ENCODE measurements around the gene CAMK2A.

The CAMK2A gene

GRCh38 chr5:150322202-150322601, 32.6 kb upstream of the CAMK2A start:
- no peak for DNase-seq (ENCODE audit: low read depth in 1 of 2, low spot score in 1 of 2)
- no peak overlapping the region for H3K4me3 ChIP-seq (replicated peaks; ENCODE audit: insufficient read depth, low read length)
- TF ChIP-seq, protein P1, sequence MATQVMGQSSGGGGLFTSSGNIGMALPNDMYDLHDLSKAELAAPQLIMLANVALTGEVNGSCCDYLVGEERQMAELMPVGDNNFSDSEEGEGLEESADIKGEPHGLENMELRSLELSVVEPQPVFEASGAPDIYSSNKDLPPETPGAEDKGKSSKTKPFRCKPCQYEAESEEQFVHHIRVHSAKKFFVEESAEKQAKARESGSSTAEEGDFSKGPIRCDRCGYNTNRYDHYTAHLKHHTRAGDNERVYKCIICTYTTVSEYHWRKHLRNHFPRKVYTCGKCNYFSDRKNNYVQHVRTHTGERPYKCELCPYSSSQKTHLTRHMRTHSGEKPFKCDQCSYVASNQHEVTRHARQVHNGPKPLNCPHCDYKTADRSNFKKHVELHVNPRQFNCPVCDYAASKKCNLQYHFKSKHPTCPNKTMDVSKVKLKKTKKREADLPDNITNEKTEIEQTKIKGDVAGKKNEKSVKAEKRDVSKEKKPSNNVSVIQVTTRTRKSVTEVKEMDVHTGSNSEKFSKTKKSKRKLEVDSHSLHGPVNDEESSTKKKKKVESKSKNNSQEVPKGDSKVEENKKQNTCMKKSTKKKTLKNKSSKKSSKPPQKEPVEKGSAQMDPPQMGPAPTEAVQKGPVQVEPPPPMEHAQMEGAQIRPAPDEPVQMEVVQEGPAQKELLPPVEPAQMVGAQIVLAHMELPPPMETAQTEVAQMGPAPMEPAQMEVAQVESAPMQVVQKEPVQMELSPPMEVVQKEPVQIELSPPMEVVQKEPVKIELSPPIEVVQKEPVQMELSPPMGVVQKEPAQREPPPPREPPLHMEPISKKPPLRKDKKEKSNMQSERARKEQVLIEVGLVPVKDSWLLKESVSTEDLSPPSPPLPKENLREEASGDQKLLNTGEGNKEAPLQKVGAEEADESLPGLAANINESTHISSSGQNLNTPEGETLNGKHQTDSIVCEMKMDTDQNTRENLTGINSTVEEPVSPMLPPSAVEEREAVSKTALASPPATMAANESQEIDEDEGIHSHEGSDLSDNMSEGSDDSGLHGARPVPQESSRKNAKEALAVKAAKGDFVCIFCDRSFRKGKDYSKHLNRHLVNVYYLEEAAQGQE (IDR thresholded peaks at IDR 0.05; ENCODE audit: insufficient replicate concordance, low read depth) = no peak
- TF ChIP-seq SPI1 (IDR thresholded peaks at IDR 0.05; ENCODE audit: borderline replicate concordance, low read depth) = no peak
- no peak for TF ChIP-seq POLR2AphosphoS5 (IDR thresholded peaks at IDR 0.05; ENCODE audit: low read depth)
- no peak for TF ChIP-seq GABPA (IDR thresholded peaks at IDR 0.05; ENCODE audit: low read depth)
- TF ChIP-seq CTCF (IDR thresholded peaks at IDR 0.05; ENCODE audit: insufficient read depth, low read length) = no peak
- H3K27me3 ChIP-seq (ENCODE audit: insufficient read depth, poor library complexity, severe bottlenecking) = no peaks in the 10 kb centered on the region
- H3K27ac ChIP-seq (replicated peaks) = no peak overlapping the region

- no peak for DNase-seq (ENCODE audit: low read depth in 1 of 2, low spot score in 1 of 2)
- H3K27ac ChIP-seq (replicated peaks) = no peak overlapping the region
- TF ChIP-seq SPI1 (IDR thresholded peaks at IDR 0.05; ENCODE audit: borderline replicate concordance, low read depth) = no peak
- TF ChIP-seq POLR2AphosphoS5 (IDR thresholded peaks at IDR 0.05; ENCODE audit: low read depth) = no peak
- TF ChIP-seq CTCF (IDR thresholded peaks at IDR 0.05; ENCODE audit: insufficient read depth, low read length) = no peak
- TF ChIP-seq, protein P1 (IDR thresholded peaks at IDR 0.05; ENCODE audit: insufficient replicate concordance, low read depth) = no peak
- TF ChIP-seq GABPA (IDR thresholded peaks at IDR 0.05; ENCODE audit: low read depth) = no peak
- H3K4me3 ChIP-seq (replicated peaks; ENCODE audit: insufficient read depth, low read length) = no peak overlapping the region
- no peaks in the 10 kb centered on the region for H3K27me3 ChIP-seq (ENCODE audit: insufficient read depth, poor library complexity, severe bottlenecking)
Measured at GRCh38 chr5:150321784-150322183, 32.2 kb upstream of the CAMK2A start.

GRCh38 chr5:150321211-150321610, 31.6 kb upstream of the CAMK2A start:
- DNase-seq (ENCODE audit: low read depth in 1 of 2, low spot score in 1 of 2) = no peak
- no peaks in the 10 kb centered on the region for H3K27me3 ChIP-seq (ENCODE audit: insufficient read depth, poor library complexity, severe bottlenecking)
- H3K27ac ChIP-seq (replicated peaks) = no peak overlapping the region
- H3K4me3 ChIP-seq (replicated peaks; ENCODE audit: insufficient read depth, low read length) = no peak overlapping the region
- TF ChIP-seq CTCF (IDR thresholded peaks at IDR 0.05; ENCODE audit: insufficient read depth, low read length) (no peak), POLR2AphosphoS5 (IDR thresholded peaks at IDR 0.05; ENCODE audit: low read depth) (no peak), GABPA (IDR thresholded peaks at IDR 0.05; ENCODE audit: low read depth) (no peak), SPI1 (IDR thresholded peaks at IDR 0.05; ENCODE audit: borderline replicate concordance, low read depth) (no peak)
- TF ChIP-seq, protein P1 (IDR thresholded peaks at IDR 0.05; ENCODE audit: insufficient replicate concordance, low read depth) = no peak
